Measurements from ENCODE around the gene NSL1. TPM values are rescaled to one million over a fixed set of nuclear protein-coding genes. Genes with fewer than 3 reads are reported as not detected.

The NSL1 gene
- total RNA-seq, 2 experiments from 2014 or later: 38.1 to 38.2 TPM

GRCh38 chr1:212702672-212703071 lies 88.9 kb downstream of the NSL1 start:
- H3K9me3 Mint-ChIP-seq: no peaks in the 10 kb centered on the region
- no peak overlapping the region for H3K27ac Mint-ChIP-seq
- POLR2A ChIA-PET: no interaction called here
- peaks cover 20% of the 10 kb centered on the region for H3K4me1 Mint-ChIP-seq
- ATAC-seq (ENCODE audit: low read depth): no peak
- H3K4me3 Mint-ChIP-seq: no peak overlapping the region
- H3K36me3 Mint-ChIP-seq: no peaks in the 10 kb centered on the region
- no peak for DNase-seq
- peaks cover 2% of the 10 kb centered on the region for H3K27me3 Mint-ChIP-seq

- Mint-ChIP-seq H3K27me3 (peaks cover 2% of the 10 kb centered on the region), H3K4me3 (no peak overlapping the region), H3K9me3 (no peaks in the 10 kb centered on the region), H3K4me1 (peaks cover 27% of the 10 kb centered on the region), H3K36me3 (no peaks in the 10 kb centered on the region), H3K27ac (no peak overlapping the region)
- POLR2A ChIA-PET: interaction anchor here (1.8 kb wide), 1 partner anchor 89 kb away, joined by 5 read pairs; the partner anchor contains the start of genes NSL1 and TATDN3
- DNase-seq (no peak), ATAC-seq (ENCODE audit: low read depth) (no peak)
Observed at GRCh38 chr1:212701910-212702309, 89.7 kb downstream of the NSL1 start.

- Mint-ChIP-seq H3K27me3 (peaks cover 2% of the 10 kb centered on the region), H3K27ac (no peak overlapping the region), H3K4me1 (peaks cover 32% of the 10 kb centered on the region), H3K4me3 (peak overlapping the region; percentile 73), H3K36me3 (peaks cover 4% of the 10 kb centered on the region), H3K9me3 (no peaks in the 10 kb centered on the region)
- DNase-seq (no peak), ATAC-seq (ENCODE audit: low read depth) (no peak)
- POLR2A ChIA-PET: interaction anchor here (1.8 kb wide), 1 partner anchor 90 kb away, joined by 5 read pairs; the partner anchor contains the start of genes NSL1 and TATDN3
Observed at GRCh38 chr1:212700892-212701819, 90.4 kb downstream of the NSL1 start.

- Mint-ChIP-seq H3K27ac (peak overlapping the region; percentile 57), H3K4me1 (peaks cover 35% of the 10 kb centered on the region), H3K36me3 (peaks cover 10% of the 10 kb centered on the region), H3K4me3 (peak overlapping the region; percentile 73), H3K9me3 (no peaks in the 10 kb centered on the region), H3K27me3 (peaks cover 2% of the 10 kb centered on the region)
- peak; percentile 68 for DNase-seq
- peak; percentile 37 for ATAC-seq (ENCODE audit: low read depth)
- POLR2A ChIA-PET: interaction anchor here (1.8 kb wide), 1 partner anchor 91 kb away, joined by 5 read pairs; the partner anchor contains the start of genes NSL1 and TATDN3
Observed at GRCh38 chr1:212700223-212700891, 91.2 kb downstream of the NSL1 start.

- Mint-ChIP-seq H3K27ac (peak within 1 kb of the TSS; percentile 67), H3K27me3 (peaks cover 2% of the 10 kb centered on the region), H3K4me1 (peaks cover 35% of the 10 kb centered on the region), H3K9me3 (no peaks in the 10 kb centered on the region), H3K36me3 (peaks cover 12% of the 10 kb centered on the region), H3K4me3 (peak within 1 kb of the TSS; percentile 82)
- peak; percentile 38 for ATAC-seq (ENCODE audit: low read depth)
- DNase-seq: peak; percentile 70
- POLR2A ChIA-PET: interaction anchor here (1.1 kb wide), 1 partner anchor 44 kb away, joined by 4 read pairs; no protein-coding TSS in a partner anchor
Observed at GRCh38 chr1:212699625-212700222, 91.9 kb downstream of the NSL1 start, which contains the start of gene BATF3. Gene BATF3, minus strand, starts transcription at chr1:212699840. Its CDS starts 78 bp downstream, at chr1:212699762.

GRCh38 chr1:212699104-212699624 lies 92.4 kb downstream of the NSL1 start:
- peak; percentile 75 for ATAC-seq (ENCODE audit: low read depth)
- POLR2A ChIA-PET: interaction anchor here (1.1 to 1.3 kb wide), 2 partner anchors 10 to 45 kb away, joined by 3 to 4 read pairs; no protein-coding TSS in a partner anchor

GRCh38 chr1:212698467-212699103 lies 93.0 kb downstream of the NSL1 start:
- peaks cover 35% of the 10 kb centered on the region for H3K4me1 Mint-ChIP-seq
- peak; percentile 2 for ATAC-seq (ENCODE audit: low read depth)

More at GRCh38 chr1:212699104-212699624, 92.4 kb downstream of the NSL1 start:
- Mint-ChIP-seq H3K27me3 (peaks cover 2% of the 10 kb centered on the region), H3K4me1 (peaks cover 35% of the 10 kb centered on the region), H3K4me3 (peak overlapping the region; percentile 82), H3K27ac (peak overlapping the region; percentile 50), H3K9me3 (no peaks in the 10 kb centered on the region), H3K36me3 (peaks cover 14% of the 10 kb centered on the region)
- DNase-seq: peak; percentile 77

GRCh38 chr1:212696721-212697331 lies 94.8 kb downstream of the NSL1 start:
- POLR2A ChIA-PET: interaction anchor here (0.6 kb wide), 1 partner anchor 215 kb away, joined by 3 read pairs; no protein-coding TSS in a partner anchor
- DNase-seq (no peak), ATAC-seq (ENCODE audit: low read depth) (no peak)
- no peak overlapping the region for H3K27ac Mint-ChIP-seq
- H3K36me3 Mint-ChIP-seq: peaks cover 18% of the 10 kb centered on the region
- no peak overlapping the region for H3K4me3 Mint-ChIP-seq
- H3K4me1 Mint-ChIP-seq: peaks cover 30% of the 10 kb centered on the region
- H3K27me3 Mint-ChIP-seq: peaks cover 2% of the 10 kb centered on the region
- H3K9me3 Mint-ChIP-seq: no peaks in the 10 kb centered on the region

More at GRCh38 chr1:212698467-212699103, 93.0 kb downstream of the NSL1 start:
- H3K9me3 Mint-ChIP-seq: no peaks in the 10 kb centered on the region
- H3K36me3 Mint-ChIP-seq: peaks cover 16% of the 10 kb centered on the region
- peak overlapping the region; percentile 81 for H3K4me3 Mint-ChIP-seq
- POLR2A ChIA-PET: interaction anchor here (1.1 to 1.3 kb wide), 2 partner anchors 9 to 45 kb away, joined by 3 to 4 read pairs; no protein-coding TSS in a partner anchor
- DNase-seq: no peak
- H3K27me3 Mint-ChIP-seq: peaks cover 2% of the 10 kb centered on the region
- H3K27ac Mint-ChIP-seq: peak overlapping the region; percentile 67

- DNase-seq: no peak
- no peak for ATAC-seq (ENCODE audit: low read depth)
- H3K4me3 Mint-ChIP-seq: no peak overlapping the region
- H3K9me3 Mint-ChIP-seq: no peaks in the 10 kb centered on the region
- no peak overlapping the region for H3K27ac Mint-ChIP-seq
- H3K4me1 Mint-ChIP-seq: peaks cover 18% of the 10 kb centered on the region
- POLR2A ChIA-PET: interaction anchor here (1.5 kb wide), 1 partner anchor 84 kb away, joined by 3 read pairs; the partner anchor contains the start of gene ATF3
- peaks cover 20% of the 10 kb centered on the region for H3K36me3 Mint-ChIP-seq
- H3K27me3 Mint-ChIP-seq: no peaks in the 10 kb centered on the region
Observed at GRCh38 chr1:212692774-212693644, 98.6 kb downstream of the NSL1 start.

GRCh38 chr1:212691561-212692071 lies 100.0 kb downstream of the NSL1 start:
- Mint-ChIP-seq H3K27ac (no peak overlapping the region), H3K9me3 (no peaks in the 10 kb centered on the region), H3K4me3 (no peak overlapping the region), H3K27me3 (no peaks in the 10 kb centered on the region), H3K4me1 (peaks cover 16% of the 10 kb centered on the region), H3K36me3 (peaks cover 24% of the 10 kb centered on the region)
- ATAC-seq (ENCODE audit: low read depth): no peak
- POLR2A ChIA-PET: no interaction called here
- no peak for DNase-seq

- H3K4me3 Mint-ChIP-seq: no peak overlapping the region
- peak overlapping the region; percentile 31 for H3K27ac Mint-ChIP-seq
- H3K36me3 Mint-ChIP-seq: peaks cover 22% of the 10 kb centered on the region
- peaks cover 15% of the 10 kb centered on the region for H3K4me1 Mint-ChIP-seq
- POLR2A ChIA-PET: no interaction called here
- no peak for ATAC-seq (ENCODE audit: low read depth)
- no peaks in the 10 kb centered on the region for H3K27me3 Mint-ChIP-seq
- H3K9me3 Mint-ChIP-seq: no peaks in the 10 kb centered on the region
- no peak for DNase-seq
Observed at GRCh38 chr1:212690816-212691403, 100.7 kb downstream of the NSL1 start.
